HUDEP-2 (cell line): ENCODE data around the gene GTF2A2.

Experiments used
- DNase-seq, 76 experiments: peaks; one replicate each; lab custom pipeline; 2025; ENCODE audit not compliant: unreplicated experiment in 76 of 76; lab: John Stamatoyannopoulos, UW

The GTF2A2 gene

GRCh38 chr15:59609730-59610712, 47.3 kb downstream of the GTF2A2 start:
- no peak for DNase-seq

- DNase-seq = no peak
These were observed 51.3 kb downstream of the GTF2A2 start for GRCh38 chr15:59605994-59606393.

GRCh38 chr15:59598461-59598860, 58.9 kb downstream of the GTF2A2 start:
- DNase-seq = no peak

GRCh38 chr15:59596640-59597039, 60.7 kb downstream of the GTF2A2 start:
- no peak for DNase-seq

GRCh38 chr15:59595434-59595915, 61.8 kb downstream of the GTF2A2 start:
- DNase-seq = no peak

GRCh38 chr15:59594991-59595390, 62.3 kb downstream of the GTF2A2 start:
- no peak for DNase-seq

- no peak for DNase-seq
These were observed 62.8 kb downstream of the GTF2A2 start for GRCh38 chr15:59594493-59594942.

GRCh38 chr15:59591356-59591755, 66.0 kb downstream of the GTF2A2 start:
- DNase-seq = no peak

GRCh38 chr15:59590027-59590426, 67.3 kb downstream of the GTF2A2 start:
- DNase-seq = no peak
